Mammary epithelial cell (primary cell): ENCODE results near the gene USH2A.

Experiments
- EZH2 ChIP-seq: IDR thresholded peaks from 2 replicates; pipeline ENCODE4 v1.6.1; 2012; ENCODE audit warnings: low read length, inconsistent platforms, borderline replicate concordance
- TF ChIP-seq, protein P1 (sequence below), 2 donors: IDR thresholded peaks in 1 of 2; conservative IDR thresholded peaks in 1 of 2; 2 replicates each; pipeline ENCODE4 v1.5.1; 2011 to 2012; ENCODE audit warnings: inconsistent platforms in 2 of 2, low read length in 2 of 2, mild to moderate bottlenecking in 2 of 2, control low read depth in 1 of 2, low read depth in 1 of 2; ENCODE audit not compliant: insufficient read depth in 1 of 2; ENCODE audit errors: extremely low read depth in 1 of 2

DNA sequence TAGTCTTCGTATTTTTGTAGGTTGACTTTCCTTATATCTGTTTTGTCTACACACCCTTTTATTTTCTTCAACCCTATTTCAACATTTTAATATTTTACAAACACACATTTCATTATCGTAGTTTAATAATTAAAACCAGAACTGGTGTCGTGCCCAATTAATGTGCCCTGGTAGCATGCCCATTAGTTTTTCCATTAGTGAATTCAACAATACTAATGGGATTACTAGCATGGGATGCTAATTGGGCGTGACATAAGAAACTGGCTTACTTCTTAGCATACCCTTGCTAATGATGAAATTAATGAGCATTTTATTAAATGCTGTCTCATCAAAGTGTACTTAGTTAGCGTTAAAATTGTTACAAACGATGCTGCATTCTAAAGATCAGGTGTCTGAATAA is 332.7 kb downstream of the USH2A start:
- TF ChIP-seq EZH2, result no peak
- TF ChIP-seq, protein P1, sequence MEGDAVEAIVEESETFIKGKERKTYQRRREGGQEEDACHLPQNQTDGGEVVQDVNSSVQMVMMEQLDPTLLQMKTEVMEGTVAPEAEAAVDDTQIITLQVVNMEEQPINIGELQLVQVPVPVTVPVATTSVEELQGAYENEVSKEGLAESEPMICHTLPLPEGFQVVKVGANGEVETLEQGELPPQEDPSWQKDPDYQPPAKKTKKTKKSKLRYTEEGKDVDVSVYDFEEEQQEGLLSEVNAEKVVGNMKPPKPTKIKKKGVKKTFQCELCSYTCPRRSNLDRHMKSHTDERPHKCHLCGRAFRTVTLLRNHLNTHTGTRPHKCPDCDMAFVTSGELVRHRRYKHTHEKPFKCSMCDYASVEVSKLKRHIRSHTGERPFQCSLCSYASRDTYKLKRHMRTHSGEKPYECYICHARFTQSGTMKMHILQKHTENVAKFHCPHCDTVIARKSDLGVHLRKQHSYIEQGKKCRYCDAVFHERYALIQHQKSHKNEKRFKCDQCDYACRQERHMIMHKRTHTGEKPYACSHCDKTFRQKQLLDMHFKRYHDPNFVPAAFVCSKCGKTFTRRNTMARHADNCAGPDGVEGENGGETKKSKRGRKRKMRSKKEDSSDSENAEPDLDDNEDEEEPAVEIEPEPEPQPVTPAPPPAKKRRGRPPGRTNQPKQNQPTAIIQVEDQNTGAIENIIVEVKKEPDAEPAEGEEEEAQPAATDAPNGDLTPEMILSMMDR (conservative IDR thresholded peaks at IDR 0.05 in 1 of 2, IDR thresholded peaks at IDR 0.05 in 1 of 2; ENCODE audit: extremely low read depth in 1 of 2, insufficient read depth in 1 of 2, low read depth in 1 of 2, low read length in 2 of 2), result no peak
